Bronchus fibroblast of lung (primary cell): ENCODE measurements around the gene TTLL10. TPM values are rescaled to one million over a fixed set of nuclear protein-coding genes. Genes with fewer than 3 reads are reported as not detected.

Source experiments
- total RNA-seq: library from RNA; depleted of rRNA; stranded (reverse); fragments of >200 nt; gene quantifications from 2 replicates; pipeline ENCODE4 v1.2.3, GENCODE V29; 2015

Gene TTLL10, protein sequence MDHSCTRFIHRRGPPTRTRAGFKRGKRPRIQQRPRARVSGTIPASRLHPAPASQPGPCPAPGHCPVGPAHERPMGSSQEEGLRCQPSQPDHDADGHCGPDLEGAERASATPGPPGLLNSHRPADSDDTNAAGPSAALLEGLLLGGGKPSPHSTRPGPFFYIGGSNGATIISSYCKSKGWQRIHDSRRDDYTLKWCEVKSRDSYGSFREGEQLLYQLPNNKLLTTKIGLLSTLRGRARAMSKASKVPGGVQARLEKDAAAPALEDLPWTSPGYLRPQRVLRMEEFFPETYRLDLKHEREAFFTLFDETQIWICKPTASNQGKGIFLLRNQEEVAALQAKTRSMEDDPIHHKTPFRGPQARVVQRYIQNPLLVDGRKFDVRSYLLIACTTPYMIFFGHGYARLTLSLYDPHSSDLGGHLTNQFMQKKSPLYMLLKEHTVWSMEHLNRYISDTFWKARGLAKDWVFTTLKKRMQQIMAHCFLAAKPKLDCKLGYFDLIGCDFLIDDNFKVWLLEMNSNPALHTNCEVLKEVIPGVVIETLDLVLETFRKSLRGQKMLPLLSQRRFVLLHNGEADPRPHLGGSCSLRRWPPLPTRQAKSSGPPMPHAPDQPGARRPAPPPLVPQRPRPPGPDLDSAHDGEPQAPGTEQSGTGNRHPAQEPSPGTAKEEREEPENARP
- not detected in 2 replicates for total RNA-seq

GRCh38 chr1:1173793-1174415 lies at the start of gene TTLL10:
TSS of gene TTLL10 (plus strand) at chr1:1173880. CDS start at chr1:1179216, 5,336 bp downstream.

GRCh38 chr1:1206376-1206965 lies 32.8 kb downstream of the TTLL10 start, which contains the start of gene TNFRSF18:
TSS of gene TNFRSF18 (minus strand) at chr1:1206592. CDS start at chr1:1206571, 21 bp downstream.

DNA sequence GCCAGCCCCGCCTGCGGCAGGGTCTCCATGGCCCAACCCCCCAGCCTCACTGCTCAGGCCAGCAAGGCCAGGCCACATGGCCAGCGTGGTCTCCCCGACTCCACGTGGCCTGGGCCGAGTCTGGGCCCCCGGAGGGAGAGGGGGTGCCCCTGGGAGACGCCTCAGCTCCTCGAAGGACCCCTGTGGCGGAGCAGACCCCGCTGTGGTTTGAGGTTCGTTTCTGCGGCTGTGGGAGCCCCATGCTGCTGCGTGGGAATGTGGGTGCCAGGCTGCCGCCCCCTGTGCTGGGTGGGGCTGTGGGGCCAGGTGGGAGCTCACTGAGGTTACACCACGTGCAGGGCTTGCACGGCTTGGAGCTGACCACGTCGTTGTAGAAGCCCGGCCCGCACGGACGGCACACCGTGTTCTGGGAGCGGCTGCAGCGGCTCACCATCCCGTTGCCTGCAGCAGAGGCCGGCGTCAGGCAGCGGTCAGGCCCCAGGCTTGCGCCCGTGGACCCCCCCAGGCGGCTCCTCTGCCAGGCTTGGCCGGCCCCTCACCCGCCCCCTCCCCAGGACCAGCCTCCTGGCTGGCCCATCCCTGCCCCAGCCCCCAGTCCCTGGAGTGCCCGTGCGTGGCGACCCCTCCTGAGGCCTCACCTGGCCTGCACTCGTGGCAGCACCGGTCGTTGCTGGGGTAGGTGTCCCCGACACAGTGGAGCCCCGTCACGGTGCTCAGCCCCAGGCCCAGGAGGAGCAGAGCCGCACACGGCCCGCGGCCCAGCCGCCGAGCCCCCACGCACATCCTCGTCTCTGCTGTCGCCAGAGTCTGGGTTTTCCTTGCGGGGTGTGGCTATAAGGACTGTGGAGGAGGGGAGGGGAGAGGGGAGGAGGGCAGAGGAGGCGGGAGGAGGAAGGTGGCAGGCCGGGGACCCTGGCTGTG lies 39.9 kb downstream of the TTLL10 start, which contains the start of gene TNFRSF4:
TSS of gene TNFRSF4 (minus strand) at position 809 of the 921 bp plus-strand sequence. CDS start at position 783, 26 bp downstream.

GRCh38 chr1:1231400-1232207 lies 57.9 kb downstream of the TTLL10 start, which contains the start of gene SDF4:
TSS of gene SDF4 (minus strand) at chr1:1232001. CDS start at chr1:1228772, 3,229 bp downstream.

GRCh38 chr1:1232208-1232795 lies 58.6 kb downstream of the TTLL10 start, which contains the start of gene B3GALT6:
TSS of gene B3GALT6 (plus strand) at chr1:1232237. CDS start at chr1:1232279, 42 bp downstream.

DNA sequence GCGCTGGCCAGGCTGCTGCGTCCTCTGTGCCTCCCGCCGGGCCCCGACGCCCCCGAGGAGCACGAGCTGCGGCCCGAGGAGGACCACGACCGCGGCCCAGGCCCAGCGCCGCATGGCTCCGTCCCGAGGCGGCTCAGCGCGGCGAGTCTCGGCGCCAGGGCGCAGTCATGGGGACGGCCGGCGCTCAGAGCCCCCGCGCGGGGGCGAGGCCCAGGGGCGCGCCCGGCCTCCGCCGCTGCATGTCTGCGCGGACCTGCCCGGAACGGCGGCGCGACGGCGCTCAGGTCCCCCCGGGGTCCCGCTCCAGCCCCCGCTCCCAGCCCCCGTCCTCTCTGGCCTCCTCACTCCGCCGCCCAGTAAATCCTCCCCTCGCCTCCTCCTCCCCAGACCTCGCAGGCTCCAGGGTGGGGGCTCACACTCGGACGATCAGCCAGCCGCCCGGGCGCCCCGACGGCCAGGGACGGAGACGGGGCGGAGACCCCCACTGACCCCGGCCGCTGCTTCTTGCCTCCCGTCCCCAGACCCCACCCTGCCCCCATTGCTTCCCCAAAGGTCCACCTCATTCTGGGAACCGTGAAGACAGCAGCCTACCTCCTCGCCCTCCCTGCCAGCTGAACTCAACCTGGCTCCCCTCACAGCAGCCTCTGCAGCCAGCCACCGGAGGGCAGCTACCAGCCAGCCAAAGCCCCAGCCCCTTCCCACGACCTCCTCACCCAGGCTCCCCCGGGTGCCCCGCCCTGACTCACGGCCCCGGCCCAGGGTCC lies 73.1 kb downstream of the TTLL10 start, which contains the start of gene C1QTNF12:
TSS of gene C1QTNF12 (minus strand) at position 146 of the 764 bp plus-strand sequence. CDS start at position 114, 32 bp downstream.

Other genes starting within 250 kb of the TTLL10 start
- gene SAMD11, start 250.0 kb upstream of the TTLL10 start, total RNA-seq, result 1.8 and 2.5 TPM in 2 replicates
- 83.5 and 93.8 TPM in 2 replicates for gene NOC2L, start 214.6 kb upstream of the TTLL10 start, total RNA-seq
- gene KLHL17, start 213.3 kb upstream of the TTLL10 start, total RNA-seq, result 9.8 and 9.9 TPM in 2 replicates
- 1.2 and 1.9 TPM in 2 replicates for gene PLEKHN1, start 207.4 kb upstream of the TTLL10 start, total RNA-seq
- not detected in 2 replicates for gene PERM1, start 191.8 kb upstream of the TTLL10 start, total RNA-seq
- 4.3 and 5.5 TPM in 2 replicates for gene HES4, start 173.8 kb upstream of the TTLL10 start, total RNA-seq
- 45.9 and 55.6 TPM in 2 replicates for gene ISG15, start 160.4 kb upstream of the TTLL10 start, total RNA-seq
- gene AGRN, start 153.8 kb upstream of the TTLL10 start, total RNA-seq, result 36.4 and 39.3 TPM in 2 replicates
- gene RNF223, start 99.6 kb upstream of the TTLL10 start, total RNA-seq, result not detected in 2 replicates
- gene C1orf159, start 57.8 kb upstream of the TTLL10 start, total RNA-seq, result 13.8 and 14.7 TPM in 2 replicates
- gene TNFRSF18, start 32.7 kb downstream of the TTLL10 start, total RNA-seq, result 0.34 TPM in 1 of 2 replicates, not detected in the other
- 0.17 and 0.30 TPM in 2 replicates for gene TNFRSF4, start 40.3 kb downstream of the TTLL10 start, total RNA-seq
- gene SDF4, start 58.1 kb downstream of the TTLL10 start, total RNA-seq, result 125 and 128 TPM in 2 replicates
- gene B3GALT6, start 58.4 kb downstream of the TTLL10 start, total RNA-seq, result 23.2 and 25.7 TPM in 2 replicates
- 0.17 and 0.59 TPM in 2 replicates for gene C1QTNF12, start 72.8 kb downstream of the TTLL10 start, total RNA-seq
- 45.9 and 61.7 TPM in 2 replicates for gene UBE2J2, start 100.0 kb downstream of the TTLL10 start, total RNA-seq
- gene SCNN1D, start 106.6 kb downstream of the TTLL10 start, total RNA-seq, result 0.30 and 1.2 TPM in 2 replicates
- 27.6 and 28.9 TPM in 2 replicates for gene ACAP3, start 134.1 kb downstream of the TTLL10 start, total RNA-seq
- gene PUSL1, start 134.7 kb downstream of the TTLL10 start, total RNA-seq, result 32.4 and 42.2 TPM in 2 replicates
- gene INTS11, start 150.8 kb downstream of the TTLL10 start, total RNA-seq, result 112 and 113 TPM in 2 replicates
- 26.0 and 29.1 TPM in 2 replicates for gene CPTP, start 150.9 kb downstream of the TTLL10 start, total RNA-seq
- gene TAS1R3, start 157.4 kb downstream of the TTLL10 start, total RNA-seq, result under 0.01 TPM in 2 replicates
- gene DVL1, start 175.5 kb downstream of the TTLL10 start, total RNA-seq, result 60.1 and 71.6 TPM in 2 replicates
- gene MXRA8, start 184.7 kb downstream of the TTLL10 start, total RNA-seq, result 382 and 409 TPM in 2 replicates
- gene AURKAIP1, start 201.3 kb downstream of the TTLL10 start, total RNA-seq, result 193 and 196 TPM in 2 replicates
- 53.2 and 54.5 TPM in 2 replicates for gene CCNL2, start 225.5 kb downstream of the TTLL10 start, total RNA-seq
- gene MRPL20, start 233.4 kb downstream of the TTLL10 start, total RNA-seq, result 153 and 190 TPM in 2 replicates
- 0.45 and 0.50 TPM in 2 replicates for gene ANKRD65, start 247.4 kb downstream of the TTLL10 start, total RNA-seq